GM21423 (cell line): ENCODE measurements around the gene CLECL1.
"Not testable (repeated sequence)": the region's sequence is repeated elsewhere in the genome, so short reads cannot be mapped to it uniquely, and the experiment has no call there.

Experiments
- ATAC-seq: cut with Tn5 transposase; IDR thresholded peaks from one replicate; pipeline ENCODE4 v1.9.1; 2021; ENCODE audit warnings: mild to moderate bottlenecking, moderate library complexity; ENCODE audit not compliant: unreplicated experiment

The CLECL1 gene

DNA sequence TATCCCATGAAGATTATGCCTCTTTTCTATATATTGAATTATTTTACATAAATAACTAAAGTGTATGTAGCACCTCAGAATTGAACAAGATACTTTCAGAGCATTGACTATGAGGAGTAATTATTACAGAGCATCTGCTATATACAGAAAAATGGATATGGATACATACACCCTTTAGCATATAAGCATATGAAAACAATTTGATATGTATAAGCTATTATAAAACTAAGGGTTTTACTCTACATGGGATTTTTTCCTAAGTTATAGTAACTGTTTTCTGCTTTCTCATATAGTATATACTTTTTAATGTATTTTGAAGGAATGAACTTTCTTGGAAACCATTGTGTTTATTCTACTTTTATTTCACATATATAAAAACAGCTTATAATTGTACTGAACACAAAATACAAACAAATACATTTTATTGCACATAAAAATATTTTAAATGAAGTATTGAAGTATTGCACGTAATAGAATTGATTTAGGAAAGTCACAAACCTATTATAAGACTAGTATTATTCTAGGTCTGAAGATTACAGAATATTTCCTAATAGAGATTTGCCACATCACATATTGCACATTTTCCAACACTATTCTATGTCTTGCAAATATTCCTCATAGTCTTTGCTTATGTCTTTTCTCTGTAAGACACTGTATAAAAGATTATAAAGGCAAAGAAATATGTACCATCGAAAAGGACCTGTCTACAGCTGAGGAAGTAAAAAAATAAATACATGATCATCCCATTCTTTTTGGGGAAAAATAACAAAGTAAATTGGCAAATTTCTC, 19.4 kb upstream of the CLECL1 start:
- no peak for ATAC-seq

- ATAC-seq = no peak
Observed at GRCh38 chr12:9751204-9752144, 18.6 kb upstream of the CLECL1 start.

GRCh38 chr12:9750276-9751203, 17.6 kb upstream of the CLECL1 start:
- ATAC-seq = peak; percentile 38

GRCh38 chr12:9749640-9750039, 16.7 kb upstream of the CLECL1 start:
- ATAC-seq = no peak

GRCh38 chr12:9745199-9745598, 12.3 kb upstream of the CLECL1 start:
- ATAC-seq = no peak

DNA sequence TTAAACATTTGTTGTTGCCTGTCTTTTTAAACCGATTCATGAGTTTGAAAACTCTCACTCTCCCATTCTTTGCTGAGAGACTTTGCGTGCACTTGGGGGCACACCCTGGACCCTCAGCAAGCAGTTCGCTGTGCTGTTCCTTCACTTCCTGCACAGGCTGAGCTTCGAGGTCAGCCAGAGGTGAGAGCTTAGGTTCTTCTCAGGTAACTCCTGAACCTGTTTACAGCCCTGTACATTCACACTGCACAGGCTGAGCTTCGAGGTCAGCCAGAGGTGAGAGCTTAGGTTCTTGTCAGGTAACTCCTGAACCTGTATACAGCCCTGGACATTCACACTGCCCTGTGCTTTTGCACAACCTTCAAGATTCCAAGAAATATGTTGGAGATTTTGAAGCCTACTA, 9.8 kb upstream of the CLECL1 start:
- peak; percentile 48 for ATAC-seq

DNA sequence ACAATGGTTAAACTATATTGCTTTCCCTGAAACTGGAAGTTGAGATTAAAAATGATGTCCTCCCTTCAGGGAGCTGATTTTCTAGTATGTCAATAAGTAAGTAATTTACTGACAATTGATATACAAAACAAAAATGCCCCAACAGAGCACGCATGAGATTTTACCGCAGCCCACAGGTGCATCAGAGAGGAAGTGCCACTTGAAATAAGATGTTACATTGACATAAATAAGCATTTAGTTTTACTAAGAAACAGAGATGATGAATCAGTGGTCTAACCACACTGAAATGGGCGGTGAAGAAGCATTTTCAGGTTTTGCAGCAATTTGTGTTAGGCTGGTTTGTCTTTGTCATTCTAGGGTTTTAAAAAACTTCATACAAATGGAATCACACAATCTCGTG, 8.8 kb upstream of the CLECL1 start:
- ATAC-seq = peak; percentile 76

GRCh38 chr12:9740106-9740750, 7.3 kb upstream of the CLECL1 start:
- no peak for ATAC-seq

DNA sequence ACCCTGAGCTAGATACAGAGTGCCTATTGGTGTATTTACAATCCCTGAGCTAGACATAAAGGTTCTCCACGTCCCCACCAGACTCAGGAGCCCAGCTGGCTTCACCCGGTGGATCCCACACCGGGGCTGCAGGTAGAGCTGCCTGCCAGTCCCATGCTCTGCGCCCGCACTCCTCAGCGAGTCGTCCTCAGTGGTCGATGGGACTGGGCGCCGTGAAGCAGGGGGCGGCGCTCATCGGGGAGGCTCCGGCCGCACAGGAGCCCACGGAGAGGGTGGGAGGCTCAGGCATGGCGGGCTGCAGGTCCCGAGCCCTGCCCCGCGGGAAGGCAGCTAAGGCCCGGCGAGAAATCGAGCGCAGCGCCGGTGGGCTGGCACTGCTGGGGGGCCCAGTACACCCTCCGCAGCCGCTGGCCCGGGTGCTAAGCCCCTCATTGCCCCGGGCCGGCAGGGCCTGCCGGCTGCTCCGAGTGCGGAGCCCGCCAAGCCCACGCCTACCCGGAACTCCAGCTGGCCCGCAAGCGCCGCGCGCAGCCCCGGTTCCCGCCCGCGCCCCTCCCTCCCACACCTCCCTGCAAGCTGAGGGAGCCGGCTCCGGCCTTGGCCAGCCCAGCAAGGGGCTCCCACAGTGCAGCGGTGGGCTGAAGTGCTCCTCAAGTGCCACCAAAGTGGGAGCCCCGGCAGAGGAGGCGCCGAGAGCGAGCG, 6.7 kb upstream of the CLECL1 start:
- not testable (repeated sequence) for ATAC-seq

- not testable (repeated sequence) for ATAC-seq
Observed at GRCh38 chr12:9738905-9739304, 6.0 kb upstream of the CLECL1 start.

DNA sequence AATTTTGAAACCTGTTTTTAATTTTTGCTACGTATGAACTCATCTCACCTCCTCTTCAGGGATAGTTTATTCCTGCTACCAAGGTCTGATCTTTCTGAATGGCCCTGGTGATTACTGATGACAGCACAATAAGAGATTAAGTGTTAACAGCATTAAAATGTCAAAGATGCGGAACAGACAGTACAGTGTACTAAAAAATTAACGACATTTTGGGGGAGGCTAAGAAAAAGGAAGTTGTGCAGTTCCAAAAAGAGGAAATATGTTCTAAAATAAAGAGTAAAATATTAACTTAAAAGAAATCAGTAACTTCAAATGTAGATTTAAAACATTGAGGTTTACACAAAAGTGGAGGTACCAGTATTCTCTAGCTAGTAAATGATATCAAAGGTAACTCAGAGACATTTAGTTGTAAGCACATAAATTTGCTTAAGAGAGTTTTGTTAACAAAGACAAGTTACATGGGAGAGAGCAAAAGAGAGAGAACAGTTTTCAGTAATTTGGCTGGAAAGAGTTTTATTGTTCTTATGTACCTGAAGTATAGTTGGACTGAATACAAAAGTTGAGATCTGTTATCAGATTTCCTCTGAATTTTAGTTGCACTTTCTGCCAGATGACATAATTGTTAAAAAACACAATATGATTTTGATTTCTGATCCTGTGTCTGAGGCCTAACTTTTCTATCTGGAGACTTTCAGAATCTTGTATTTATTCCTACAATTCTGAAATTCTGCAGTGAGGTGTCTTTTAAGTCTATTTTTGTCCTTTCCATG, 4.2 kb upstream of the CLECL1 start:
- ATAC-seq = no peak

GRCh38 chr12:9735601-9736000, 2.7 kb upstream of the CLECL1 start:
- ATAC-seq = no peak

DNA sequence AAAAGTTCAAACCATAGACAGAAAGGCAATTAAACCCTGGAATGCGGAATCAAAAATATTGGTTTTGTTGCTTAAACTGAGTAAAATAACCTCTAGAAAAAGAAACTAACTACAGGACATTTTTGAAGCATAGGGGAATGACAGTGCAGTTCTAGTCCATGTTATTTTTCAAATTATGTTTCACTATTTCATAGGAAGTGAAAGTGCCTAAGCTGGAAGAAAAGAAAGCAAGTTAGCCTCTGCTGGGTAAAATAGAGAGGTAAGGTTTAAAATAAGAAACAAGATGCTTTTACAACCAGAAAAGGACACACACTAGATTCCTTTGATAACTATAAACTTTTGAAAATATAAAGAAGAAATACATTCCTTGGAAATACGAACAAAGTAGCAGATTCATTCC, 1.1 kb downstream of the CLECL1 start:
- peak; percentile 31 for ATAC-seq

GRCh38 chr12:9731393-9731792, 1.5 kb downstream of the CLECL1 start:
- ATAC-seq = no peak

- ATAC-seq = no peak
Observed at GRCh38 chr12:9730591-9730990, 2.3 kb downstream of the CLECL1 start.

DNA sequence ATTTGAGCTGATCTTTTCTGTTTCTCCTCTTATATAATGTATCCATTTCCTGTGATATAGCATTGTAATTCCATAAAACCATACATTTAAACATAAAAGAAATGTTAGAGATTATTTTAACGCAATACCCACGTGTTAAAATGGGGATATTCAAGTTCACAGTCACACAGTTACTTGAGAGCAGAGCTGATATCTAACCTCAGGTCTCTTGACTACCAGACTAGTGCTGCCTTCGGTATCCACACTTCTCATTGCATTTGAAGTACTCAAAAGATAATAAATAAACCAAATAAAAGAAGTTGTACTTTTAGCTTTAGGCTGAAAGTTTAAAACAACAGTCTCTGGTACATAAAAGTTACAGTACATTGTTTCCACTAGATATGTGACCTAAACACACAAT, 2.9 kb downstream of the CLECL1 start:
- no peak for ATAC-seq

GRCh38 chr12:9729082-9729481, 3.8 kb downstream of the CLECL1 start:
- ATAC-seq = no peak

DNA sequence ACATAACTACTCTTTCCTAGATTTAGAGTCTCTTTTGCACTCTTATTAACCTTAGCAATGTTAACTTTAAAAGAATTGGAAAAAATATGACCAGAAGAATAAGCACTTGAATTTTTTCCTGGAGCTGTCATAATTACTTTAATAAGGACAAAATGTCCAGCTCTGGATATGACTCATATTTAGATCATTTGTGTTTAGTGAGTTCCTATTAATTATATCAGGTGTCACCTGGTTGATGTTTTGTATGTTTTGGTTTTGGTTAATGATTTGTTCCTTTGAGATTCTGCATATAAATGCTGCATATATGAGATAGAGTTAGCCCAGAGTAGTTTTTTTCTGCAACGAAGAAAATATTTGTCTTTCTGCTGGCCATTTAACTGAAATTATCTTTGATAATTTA, 5.1 kb downstream of the CLECL1 start:
- no peak for ATAC-seq
